HepG2 (cell line): ENCODE measurements around the gene TTBK1. TPM values are rescaled to one million over a fixed set of nuclear protein-coding genes. Genes with fewer than 3 reads are reported as not detected.
A peak's percentile ranks its signal among the peaks of the same experiment; 100 is the strongest.

Experiments used
- CREBL2 ChIP-seq: sonication (generic); formaldehyde crosslinking; IDR thresholded peaks from 2 replicates; pipeline ENCODE4 v1.8.1; 2023; ENCODE audit warnings: missing genetic modification reagents, mild to moderate bottlenecking, borderline replicate concordance
- DBP ChIP-seq: sonication (generic); formaldehyde crosslinking; IDR thresholded peaks from 2 replicates; pipeline ENCODE4 v1.4.0; 2020; ENCODE audit warnings: missing genetic modification reagents; ENCODE audit errors: not compliant biosample characterization
- JUN ChIP-seq: sonication (generic); formaldehyde crosslinking; IDR thresholded peaks from 2 replicates; pipeline ENCODE4 v1.4.0; 2020; ENCODE audit warnings: mild to moderate bottlenecking, missing genetic modification reagents
- KLF11 ChIP-seq: IDR thresholded peaks from 2 replicates; pipeline ENCODE4 v1.6.1; 2016; ENCODE audit warnings: missing compliant biosample characterization
- MBNL3 ChIP-seq: fragments of 250-450 bp; sonication (Bioruptor Pico); conservative IDR thresholded peaks from 2 replicates; pipeline ENCODE4 v1.8.0; 2022; ENCODE audit warnings: mild to moderate bottlenecking, inconsistent platforms
- MYC ChIP-seq: sonication (generic); formaldehyde crosslinking; IDR thresholded peaks from 2 replicates; pipeline ENCODE4 v1.9.0; 2021; ENCODE audit warnings: missing genetic modification reagents, borderline replicate concordance
- NCOR1 ChIP-seq: fragments of 200-600 bp; sonication (generic); IDR thresholded peaks from 2 replicates; pipeline ENCODE4 v1.7.0; 2017; ENCODE audit warnings: antibody characterized with exemption, low read length, borderline replicate concordance
- POLR2AphosphoS2 ChIP-seq: IDR thresholded peaks from 2 replicates; pipeline ENCODE4 v1.6.1; 2011; ENCODE audit warnings: low read depth, low read length, improper control_type of control experiment
- RAD51 ChIP-seq: fragments of 450-650 bp; IDR thresholded peaks from 2 replicates; pipeline ENCODE4 v1.6.1; 2016; ENCODE audit warnings: borderline replicate concordance
- TP53 ChIP-seq: sonication (generic); formaldehyde crosslinking; conservative IDR thresholded peaks from 2 replicates; pipeline ENCODE4 v1.4.0; 2020; ENCODE audit warnings: missing genetic modification reagents
- ZNF33A ChIP-seq: sonication (generic); formaldehyde crosslinking; IDR thresholded peaks from 2 replicates; pipeline ENCODE4 v1.5.1; 2020; ENCODE audit warnings: missing genetic modification reagents, mild to moderate bottlenecking, moderate library complexity, borderline replicate concordance
- ZNF34 ChIP-seq: sonication (generic); formaldehyde crosslinking; IDR thresholded peaks from 2 replicates; pipeline ENCODE4 v1.4.0; 2020; ENCODE audit warnings: mild to moderate bottlenecking, missing genetic modification reagents, borderline replicate concordance
- ZNF570 ChIP-seq: sonication (generic); formaldehyde crosslinking; IDR thresholded peaks from 2 replicates; pipeline ENCODE4 v1.4.0; 2020; ENCODE audit warnings: mild to moderate bottlenecking, missing genetic modification reagents, borderline replicate concordance
- ZNF609 ChIP-seq: sonication (generic); formaldehyde crosslinking; IDR thresholded peaks from 2 replicates; pipeline ENCODE4 v1.4.0; 2020; ENCODE audit warnings: mild to moderate bottlenecking, missing genetic modification reagents, borderline replicate concordance
- ZNF710 ChIP-seq: sonication (generic); formaldehyde crosslinking; IDR thresholded peaks from 2 replicates; pipeline ENCODE4 v1.5.0; 2020; ENCODE audit warnings: mild to moderate bottlenecking, missing genetic modification reagents, borderline replicate concordance
- ZNF770 ChIP-seq: sonication (generic); formaldehyde crosslinking; IDR thresholded peaks from 2 replicates; pipeline ENCODE4 v1.5.0; 2020; ENCODE audit warnings: mild to moderate bottlenecking, missing genetic modification reagents
- ZNF773 ChIP-seq: sonication (generic); formaldehyde crosslinking; IDR thresholded peaks from 2 replicates; pipeline ENCODE4 v1.4.0; 2020; ENCODE audit warnings: missing genetic modification reagents, borderline replicate concordance
- ZNF781 ChIP-seq: sonication (generic); formaldehyde crosslinking; IDR thresholded peaks from 2 replicates; pipeline ENCODE4 v1.5.1; 2020; ENCODE audit warnings: borderline replicate concordance, mild to moderate bottlenecking, missing genetic modification reagents; ENCODE audit errors: not compliant biosample characterization
- ZSCAN31 ChIP-seq: sonication (generic); formaldehyde crosslinking; IDR thresholded peaks from 2 replicates; pipeline ENCODE4 v1.5.0; 2020; ENCODE audit warnings: low read depth, mild to moderate bottlenecking, missing genetic modification reagents
- polyA plus RNA-seq, 8 experiments: library from polyadenylated mRNA; depleted of rRNA in 3 of 8; stranded (reverse) in 7 of 8; unstranded in 1 of 8; fragments of >200 nt; fragmentation: Illumina TruSeq in 4 of 8; extraction: Trizol in 4 of 8; gene quantifications; 2 replicates each; pipeline versions ENCODE4 v1.2.1 to v1.2.3, GENCODE V29; 2011 to 2016; ENCODE audit warnings: low read depth in 4 of 8, missing spikeins in 1 of 8, mixed read lengths in 1 of 8; ENCODE audit not compliant: insufficient read depth in 1 of 8
- total RNA-seq, 5 experiments: library from RNA; depleted of rRNA; stranded (reverse); fragments of >200 nt; fragmentation: Illumina TruSeq; extraction: Trizol; gene quantifications; 2 replicates each; pipeline ENCODE4 v1.2.3, GENCODE V29; 2016; ENCODE audit warnings: low read depth in 1 of 5

Gene TTBK1
- total and polyA plus RNA-seq, 2 of the 13 experiments (the other 11 are each of a cell fraction or from before 2014, with no cell fraction given) = 0.24 to 0.33 TPM

DNA sequence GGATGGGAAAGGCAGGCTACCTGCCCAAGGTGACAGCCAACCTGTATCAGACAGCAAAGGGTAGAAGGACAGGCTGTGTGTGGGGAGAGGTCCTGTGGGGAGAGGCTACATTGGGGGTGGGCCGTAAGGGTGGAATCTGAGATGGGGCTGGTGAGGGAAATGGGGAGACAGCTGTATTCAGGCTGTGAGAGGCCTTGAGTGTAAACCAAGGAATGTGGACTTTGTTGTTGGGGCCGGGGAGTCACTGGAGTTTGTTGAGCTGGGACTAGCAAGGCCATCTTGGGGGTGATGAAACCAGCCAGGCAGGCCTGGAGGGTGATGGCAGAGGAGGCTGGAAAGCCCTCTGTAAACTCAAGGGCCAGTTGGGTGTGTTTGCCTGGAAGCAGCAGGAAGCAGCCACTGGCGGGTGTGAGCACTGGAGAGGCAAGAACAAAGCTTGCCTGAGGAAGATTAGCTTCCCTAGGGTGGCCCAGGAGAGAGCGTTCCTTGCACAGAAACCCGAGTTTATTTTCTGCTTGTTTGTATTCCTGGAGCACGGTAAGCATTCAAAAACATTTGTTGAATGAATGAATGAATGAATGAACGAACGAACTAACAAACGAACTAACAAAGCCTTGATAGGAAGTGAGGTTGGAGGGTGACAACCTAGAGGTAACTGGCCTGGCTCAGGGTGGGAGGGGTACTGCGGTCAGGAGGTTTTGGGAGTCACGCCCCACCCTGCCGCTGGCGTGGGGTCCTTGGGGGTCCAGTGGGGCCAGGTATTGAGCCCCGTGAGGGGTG lies 18.9 kb downstream of the TTBK1 start (continued):
- no peak for TF ChIP-seq ZNF570 (CRISPR knock-in tag)
- peak; percentile 15; the same call in 1 of the 2 replicates for TF ChIP-seq MYC (CRISPR knock-in tag)
- TF ChIP-seq KLF11 (CRISPR knock-in tag) = no peak
- 0 out of 2 replicates have a peak, but pooled peaks have one; percentile 12 for TF ChIP-seq ZNF710 (CRISPR knock-in tag)
- TF ChIP-seq ZNF770 (CRISPR knock-in tag) = peak; percentile 33; the same call in 1 of the 2 replicates
- no peak for TF ChIP-seq ZNF781 (CRISPR knock-in tag)
- no peak for TF ChIP-seq CREBL2 (CRISPR knock-in tag)
- TF ChIP-seq ZNF609 (CRISPR knock-in tag) = no peak
- no peak for TF ChIP-seq ZSCAN31
- no peak for TF ChIP-seq ZNF34
- no peak for TF ChIP-seq RAD51
- no peak for TF ChIP-seq POLR2AphosphoS2
- no peak for TF ChIP-seq ZNF773
- no peak for TF ChIP-seq MBNL3 (CRISPR knock-in tag)
- TF ChIP-seq TP53 (CRISPR knock-in tag) = no peak
- TF ChIP-seq DBP (CRISPR knock-in tag) = no peak
- TF ChIP-seq ZNF33A (CRISPR knock-in tag) = no peak
- no peak for TF ChIP-seq JUN
- TF ChIP-seq NCOR1 = no peak
